OCI-LY3 (cell line): ENCODE data around the gene TTC22.

Source experiments
- H2AFZ ChIP-seq: fragments of 200-600, 300-600 bp; shearing (Covaris generic); 2 replicates; pipeline ENCODE4 v1.6.0; 2014; ENCODE audit warnings: antibody characterized with exemption, low read depth, low read length
- H3K27ac ChIP-seq: fragments of 200-600, 300-600 bp; sonication (generic); 2 replicates; pipeline ENCODE4 v1.5.1; 2014; ENCODE audit warnings: mild to moderate bottlenecking, low read length, moderate library complexity, mixed read lengths
- H3K27me3 ChIP-seq: fragments of 200-600, 300-600 bp; sonication (generic); 2 replicates; pipeline ENCODE4 v1.6.1; 2014; ENCODE audit warnings: low read depth, low read length, mixed read lengths
- H3K36me3 ChIP-seq: fragments of 200-600, 300-600 bp; sonication (generic); replicated peaks from 2 replicates; pipeline ENCODE3; 2014; ENCODE audit warnings: low read depth, low read length, mixed read lengths
- H3K4me1 ChIP-seq: fragments of 300-600, 200-600 bp; sonication (generic); 2 replicates; pipeline ENCODE4 v1.6.1; 2014; ENCODE audit warnings: low read length, mixed read lengths
- H3K4me2 ChIP-seq: fragments of 200-600, 300-600 bp; sonication (generic); 2 replicates; pipeline ENCODE4 v1.6.1; 2014; ENCODE audit warnings: low read length, mixed read lengths
- H3K4me3 ChIP-seq: fragments of 300-600, 200-600 bp; sonication (generic); 2 replicates; pipeline ENCODE4 v1.5.1; 2014; ENCODE audit warnings: antibody characterized with exemption, mild to moderate bottlenecking, low read length, moderate library complexity
- H3K79me2 ChIP-seq: fragments of 300-600, 200-600 bp; shearing (Covaris generic); 2 replicates; pipeline ENCODE4 v1.6.1; 2014; ENCODE audit warnings: mild to moderate bottlenecking, low read length, mixed read lengths
- H3K9ac ChIP-seq: fragments of 300-600, 200-600 bp; shearing (Covaris generic); 2 replicates; pipeline ENCODE4 v1.6.0; 2014; ENCODE audit warnings: mild to moderate bottlenecking, low read length, moderate library complexity
- H3K9me3 ChIP-seq: fragments of 200-600, 300-600 bp; shearing (Covaris generic); 2 replicates; pipeline ENCODE4 v1.6.1; 2014; ENCODE audit warnings: low read length, mixed read lengths; ENCODE audit not compliant: insufficient read depth
- H4K20me1 ChIP-seq: fragments of 200-600, 300-600 bp; sonication (generic); 2 replicates; pipeline ENCODE4 v1.6.1; 2016; ENCODE audit warnings: low read length, mixed read lengths; ENCODE audit not compliant: insufficient read depth
- EZH2phosphoT487 ChIP-seq: fragments of 200-600 bp; shearing (Covaris generic); IDR thresholded peaks from 2 replicates; pipeline ENCODE4 v1.6.1; 2018; ENCODE audit warnings: antibody characterized with exemption, mixed run types, low read depth
- TF ChIP-seq, protein P1 (sequence below): fragments of 200-600, 300-600 bp; sonication (generic); IDR thresholded peaks from 2 replicates; pipeline ENCODE4 v1.5.1; 2014; ENCODE audit warnings: antibody characterized with exemption, low read length, low read depth

The TTC22 gene

GRCh38 chr1:54842206-54842915 is 41.2 kb upstream of the TTC22 start:
- no peaks in the 10 kb centered on the region for H3K9me3 ChIP-seq
- H3K9ac ChIP-seq, result no peak overlapping the region
- no peak overlapping the region for H3K27ac ChIP-seq
- no peak for TF ChIP-seq EZH2phosphoT487
- TF ChIP-seq, protein P1, sequence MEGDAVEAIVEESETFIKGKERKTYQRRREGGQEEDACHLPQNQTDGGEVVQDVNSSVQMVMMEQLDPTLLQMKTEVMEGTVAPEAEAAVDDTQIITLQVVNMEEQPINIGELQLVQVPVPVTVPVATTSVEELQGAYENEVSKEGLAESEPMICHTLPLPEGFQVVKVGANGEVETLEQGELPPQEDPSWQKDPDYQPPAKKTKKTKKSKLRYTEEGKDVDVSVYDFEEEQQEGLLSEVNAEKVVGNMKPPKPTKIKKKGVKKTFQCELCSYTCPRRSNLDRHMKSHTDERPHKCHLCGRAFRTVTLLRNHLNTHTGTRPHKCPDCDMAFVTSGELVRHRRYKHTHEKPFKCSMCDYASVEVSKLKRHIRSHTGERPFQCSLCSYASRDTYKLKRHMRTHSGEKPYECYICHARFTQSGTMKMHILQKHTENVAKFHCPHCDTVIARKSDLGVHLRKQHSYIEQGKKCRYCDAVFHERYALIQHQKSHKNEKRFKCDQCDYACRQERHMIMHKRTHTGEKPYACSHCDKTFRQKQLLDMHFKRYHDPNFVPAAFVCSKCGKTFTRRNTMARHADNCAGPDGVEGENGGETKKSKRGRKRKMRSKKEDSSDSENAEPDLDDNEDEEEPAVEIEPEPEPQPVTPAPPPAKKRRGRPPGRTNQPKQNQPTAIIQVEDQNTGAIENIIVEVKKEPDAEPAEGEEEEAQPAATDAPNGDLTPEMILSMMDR, result no peak
- H3K36me3 ChIP-seq, result no peaks in the 10 kb centered on the region
- no peaks in the 10 kb centered on the region for H3K79me2 ChIP-seq
- H3K27me3 ChIP-seq, result no peaks in the 10 kb centered on the region
- no peaks in the 10 kb centered on the region for H3K4me1 ChIP-seq
- no peak overlapping the region for H2AFZ ChIP-seq
- no peak overlapping the region for H3K4me2 ChIP-seq
- no peak overlapping the region for H3K4me3 ChIP-seq
- no peaks in the 10 kb centered on the region for H4K20me1 ChIP-seq

DNA sequence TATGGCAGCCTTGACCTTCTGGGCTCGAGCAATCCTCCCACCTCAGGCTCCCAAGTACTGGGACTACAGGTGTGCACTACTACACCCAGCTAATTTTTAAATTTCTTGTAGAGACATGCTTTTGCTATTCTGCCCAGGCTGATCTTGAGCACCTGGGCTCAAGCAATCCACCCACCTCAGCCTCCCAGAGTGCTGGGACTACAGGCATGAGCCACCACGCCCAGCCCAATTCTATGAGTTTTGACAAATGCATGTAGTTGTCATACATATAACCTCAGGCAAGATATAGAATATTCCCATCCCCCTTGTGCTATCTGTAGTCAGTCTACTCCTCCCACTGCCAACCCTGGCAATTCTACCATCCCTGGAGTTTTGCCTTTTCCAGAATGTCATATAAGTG is 38.7 kb upstream of the TTC22 start:
- no peaks in the 10 kb centered on the region for H3K9me3 ChIP-seq
- H3K79me2 ChIP-seq, result no peaks in the 10 kb centered on the region
- no peak overlapping the region for H3K4me3 ChIP-seq
- H2AFZ ChIP-seq, result no peak overlapping the region
- H3K27ac ChIP-seq, result no peak overlapping the region
- no peaks in the 10 kb centered on the region for H3K27me3 ChIP-seq
- H4K20me1 ChIP-seq, result no peaks in the 10 kb centered on the region
- no peak overlapping the region for H3K9ac ChIP-seq
- H3K36me3 ChIP-seq, result no peaks in the 10 kb centered on the region
- TF ChIP-seq, protein P1, result no peak
- TF ChIP-seq EZH2phosphoT487, result no peak
- H3K4me2 ChIP-seq, result no peak overlapping the region
- H3K4me1 ChIP-seq, result no peaks in the 10 kb centered on the region

DNA sequence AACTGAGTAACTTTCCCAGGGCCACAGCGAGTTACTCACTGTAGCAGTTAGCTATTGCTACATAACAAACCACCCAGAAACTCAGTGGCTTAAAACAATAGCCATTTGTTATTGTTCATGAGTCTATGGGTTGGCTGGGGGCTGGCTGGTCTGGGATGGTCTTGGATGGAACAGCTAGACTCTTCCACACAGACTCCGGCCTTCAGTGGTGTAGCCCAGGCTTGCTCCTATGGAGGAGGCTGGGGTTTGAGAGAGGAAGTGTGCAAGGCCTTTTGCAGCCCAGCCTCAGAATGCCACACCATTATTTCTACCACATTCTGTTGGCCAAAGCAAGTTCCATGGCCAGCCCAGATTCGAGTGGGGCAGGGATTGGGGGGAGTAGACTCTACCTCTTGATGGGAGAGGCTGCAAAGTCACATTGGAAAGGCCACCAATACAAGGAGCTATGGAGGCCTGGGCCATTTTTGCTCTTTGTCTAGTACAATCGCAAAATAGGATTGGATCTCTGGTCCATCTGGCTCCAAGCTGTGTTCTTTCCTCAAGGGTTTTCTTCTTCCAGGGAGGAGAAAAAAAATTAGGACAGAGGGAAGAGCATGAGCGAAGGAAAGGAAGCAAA is 37.5 kb upstream of the TTC22 start:
- H3K4me3 ChIP-seq, result no peak overlapping the region
- H4K20me1 ChIP-seq, result no peaks in the 10 kb centered on the region
- H2AFZ ChIP-seq, result no peak overlapping the region

More for the DNA sequence above, 37.5 kb upstream of the TTC22 start:
- no peaks in the 10 kb centered on the region for H3K27me3 ChIP-seq
- H3K79me2 ChIP-seq, result no peaks in the 10 kb centered on the region
- H3K4me2 ChIP-seq, result no peak overlapping the region
- H3K36me3 ChIP-seq, result no peaks in the 10 kb centered on the region
- H3K4me1 ChIP-seq, result no peaks in the 10 kb centered on the region
- H3K9me3 ChIP-seq, result no peaks in the 10 kb centered on the region
- TF ChIP-seq EZH2phosphoT487, result no peak
- TF ChIP-seq, protein P1, result no peak
- no peak overlapping the region for H3K27ac ChIP-seq
- no peak overlapping the region for H3K9ac ChIP-seq
